Smooth muscle cell of trachea (primary cell): ENCODE results near the gene TGM3. TPM values are rescaled to one million over a fixed set of nuclear protein-coding genes. Genes with fewer than 3 reads are reported as not detected.

ENCODE experiments used
- total RNA-seq: library from RNA; depleted of rRNA; stranded (reverse); fragments of >200 nt; gene quantifications from 2 replicates; pipeline ENCODE4 v1.2.1, GENCODE V29; 2014

TGM3 gene, protein sequence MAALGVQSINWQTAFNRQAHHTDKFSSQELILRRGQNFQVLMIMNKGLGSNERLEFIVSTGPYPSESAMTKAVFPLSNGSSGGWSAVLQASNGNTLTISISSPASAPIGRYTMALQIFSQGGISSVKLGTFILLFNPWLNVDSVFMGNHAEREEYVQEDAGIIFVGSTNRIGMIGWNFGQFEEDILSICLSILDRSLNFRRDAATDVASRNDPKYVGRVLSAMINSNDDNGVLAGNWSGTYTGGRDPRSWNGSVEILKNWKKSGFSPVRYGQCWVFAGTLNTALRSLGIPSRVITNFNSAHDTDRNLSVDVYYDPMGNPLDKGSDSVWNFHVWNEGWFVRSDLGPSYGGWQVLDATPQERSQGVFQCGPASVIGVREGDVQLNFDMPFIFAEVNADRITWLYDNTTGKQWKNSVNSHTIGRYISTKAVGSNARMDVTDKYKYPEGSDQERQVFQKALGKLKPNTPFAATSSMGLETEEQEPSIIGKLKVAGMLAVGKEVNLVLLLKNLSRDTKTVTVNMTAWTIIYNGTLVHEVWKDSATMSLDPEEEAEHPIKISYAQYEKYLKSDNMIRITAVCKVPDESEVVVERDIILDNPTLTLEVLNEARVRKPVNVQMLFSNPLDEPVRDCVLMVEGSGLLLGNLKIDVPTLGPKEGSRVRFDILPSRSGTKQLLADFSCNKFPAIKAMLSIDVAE
- total RNA-seq, result under 0.01 TPM in 1 of 2 replicates, not detected in the other

DNA sequence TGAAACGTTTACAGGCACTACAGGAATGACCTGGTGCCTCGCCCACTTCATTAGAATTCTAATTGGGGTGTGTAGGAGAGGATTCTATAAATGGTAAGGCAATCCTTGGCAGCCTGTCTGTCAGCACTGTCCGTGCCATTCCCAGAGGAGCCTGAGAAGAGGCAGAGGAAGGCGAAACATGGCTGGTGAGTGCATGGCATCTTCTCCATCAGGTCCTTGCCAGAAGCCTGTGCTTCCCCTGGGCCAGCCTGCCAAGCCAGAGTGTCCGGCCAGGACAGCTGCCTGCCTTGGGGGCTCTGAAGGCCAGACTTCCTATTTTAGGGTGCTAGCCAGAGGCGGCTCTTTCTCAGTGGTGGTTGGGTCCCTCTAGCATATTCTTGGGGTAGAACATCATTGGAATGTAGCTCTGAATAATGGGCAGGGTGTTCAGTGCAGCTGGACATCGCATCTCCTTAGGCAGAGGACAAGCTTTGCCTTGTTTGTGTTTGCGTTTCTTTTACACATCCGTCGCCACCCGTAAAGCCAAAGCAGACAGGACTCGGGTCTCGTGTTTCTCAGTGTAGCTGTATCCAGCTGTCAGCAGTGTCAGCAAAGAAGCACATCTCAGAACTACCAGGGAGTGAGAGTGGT lies at the start of gene TGM3:
Gene TGM3, plus strand, starts transcription at position 116 of the 630 bp plus-strand sequence. Its CDS starts 63 bp downstream, at position 179.

GRCh38 chr20:2380601-2381000 lies 84.8 kb downstream of the TGM3 start, which contains the start of gene TGM6:
Gene TGM6 (plus strand): TSS chr20:2380901. CDS start chr20:2380969, 68 bp downstream.

Other genes starting within 250 kb of the TGM3 start
- gene STK35, start 194.2 kb upstream of the TGM3 start, total RNA-seq, result 21.3 and 21.4 TPM in 2 replicates
- gene TGM6, start 84.9 kb downstream of the TGM3 start, total RNA-seq, result not detected in 2 replicates
- 97.9 and 249 TPM in 2 replicates for gene SNRPB, start 174.8 kb downstream of the TGM3 start, total RNA-seq
- gene ZNF343, start 212.9 kb downstream of the TGM3 start, total RNA-seq, result 17.5 and 19.2 TPM in 2 replicates
- gene TMC2, start 240.6 kb downstream of the TGM3 start, total RNA-seq, result not detected in 2 replicates